GM21825 (cell line): Measurements from ENCODE around the gene RUNX1.

ENCODE experiments used
- ATAC-seq: cut with Tn5 transposase; IDR thresholded peaks from one replicate; pipeline ENCODE4 v1.9.1; 2021; ENCODE audit warnings: mild to moderate bottlenecking, moderate library complexity; ENCODE audit not compliant: unreplicated experiment

Gene RUNX1

GRCh38 chr21:34907461-34908418 is 141.4 kb downstream of the RUNX1 start:
- no peak for ATAC-seq

- ATAC-seq = no peak
Measured at GRCh38 chr21:34906401-34906800, 142.7 kb downstream of the RUNX1 start.

GRCh38 chr21:34905218-34905537 is 143.9 kb downstream of the RUNX1 start:
- ATAC-seq = no peak

- ATAC-seq = no peak
Measured at GRCh38 chr21:34904526-34905217, 144.4 kb downstream of the RUNX1 start.

- no peak for ATAC-seq
Measured at GRCh38 chr21:34900376-34900775, 148.7 kb downstream of the RUNX1 start.

- no peak for ATAC-seq
Measured at GRCh38 chr21:34899760-34900159, 149.3 kb downstream of the RUNX1 start.

GRCh38 chr21:34899302-34899701 is 149.8 kb downstream of the RUNX1 start:
- no peak for ATAC-seq

GRCh38 chr21:34897828-34898227 is 151.3 kb downstream of the RUNX1 start:
- no peak for ATAC-seq

GRCh38 chr21:34894401-34894800 is 154.7 kb downstream of the RUNX1 start:
- no peak for ATAC-seq

GRCh38 chr21:34892209-34892608 is 156.9 kb downstream of the RUNX1 start:
- no peak for ATAC-seq

GRCh38 chr21:34891613-34891943 is 157.5 kb downstream of the RUNX1 start:
- no peak for ATAC-seq

- ATAC-seq = no peak
Measured at GRCh38 chr21:34890724-34891612, 158.1 kb downstream of the RUNX1 start.

- no peak for ATAC-seq
Measured at GRCh38 chr21:34890470-34890723, 158.7 kb downstream of the RUNX1 start.

- peak; percentile 51 for ATAC-seq
Measured at GRCh38 chr21:34889676-34890469, 159.2 kb downstream of the RUNX1 start.

GRCh38 chr21:34889320-34889675 is 159.8 kb downstream of the RUNX1 start:
- ATAC-seq = no peak

GRCh38 chr21:34888569-34889319 is 160.4 kb downstream of the RUNX1 start:
- peak; percentile 43 for ATAC-seq

- ATAC-seq = peak; percentile 38
Measured at GRCh38 chr21:34887725-34888568, 161.2 kb downstream of the RUNX1 start.

- ATAC-seq = no peak
Measured at GRCh38 chr21:34887105-34887442, 162.0 kb downstream of the RUNX1 start.
